Skeletal muscle tissue (tissue), 4 donors: ENCODE results near the gene AKTIP. TPM values are rescaled to one million over a fixed set of nuclear protein-coding genes. Genes with fewer than 3 reads are reported as not detected.

Experiments used
- H3K27ac ChIP-seq: one replicate; pipeline ENCODE4 v1.7.0; 2013; ENCODE audit warnings: mild to moderate bottlenecking, low read depth, low read length, inconsistent platforms
- H3K27me3 ChIP-seq, 3 donors: one replicate each; pipeline ENCODE4 v1.7.0; 2013; ENCODE audit warnings: low read length in 3 of 3; ENCODE audit not compliant: control insufficient read depth in 3 of 3, insufficient read depth in 3 of 3
- H3K36me3 ChIP-seq, 3 donors: one replicate each; pipeline ENCODE4 v1.7.0; 2013; ENCODE audit warnings: low read length in 3 of 3; ENCODE audit not compliant: control insufficient read depth in 3 of 3, insufficient read depth in 3 of 3
- H3K4me1 ChIP-seq, 3 donors: one replicate each; pipeline ENCODE4 v1.7.0; 2013; ENCODE audit warnings: low read length in 3 of 3, mild to moderate bottlenecking in 3 of 3; ENCODE audit not compliant: control insufficient read depth in 3 of 3, insufficient read depth in 3 of 3
- H3K4me3 ChIP-seq, 3 donors: one replicate each; pipeline ENCODE4 v1.7.0; 2013; ENCODE audit warnings: low read length in 3 of 3
- H3K9ac ChIP-seq, 3 donors: one replicate each; pipeline ENCODE4 v1.7.0; 2013; ENCODE audit warnings: low read length in 3 of 3, mild to moderate bottlenecking in 3 of 3, moderate library complexity in 2 of 3, low read depth in 1 of 3
- H3K9me3 ChIP-seq, 3 donors: one replicate each; pipeline ENCODE4 v1.7.0; 2013; ENCODE audit warnings: low read length in 3 of 3; ENCODE audit not compliant: control insufficient read depth in 3 of 3
- total RNA-seq: library from RNA; depleted of rRNA; stranded (reverse); fragments of >200 nt; gene quantifications from one replicate; pipeline ENCODE4 v1.2.3, GENCODE V29; 2014
- donor health status: Osteomylitis.

Gene AKTIP
- total RNA-seq, 1 donor from 2014 or later: 38.6 TPM

DNA sequence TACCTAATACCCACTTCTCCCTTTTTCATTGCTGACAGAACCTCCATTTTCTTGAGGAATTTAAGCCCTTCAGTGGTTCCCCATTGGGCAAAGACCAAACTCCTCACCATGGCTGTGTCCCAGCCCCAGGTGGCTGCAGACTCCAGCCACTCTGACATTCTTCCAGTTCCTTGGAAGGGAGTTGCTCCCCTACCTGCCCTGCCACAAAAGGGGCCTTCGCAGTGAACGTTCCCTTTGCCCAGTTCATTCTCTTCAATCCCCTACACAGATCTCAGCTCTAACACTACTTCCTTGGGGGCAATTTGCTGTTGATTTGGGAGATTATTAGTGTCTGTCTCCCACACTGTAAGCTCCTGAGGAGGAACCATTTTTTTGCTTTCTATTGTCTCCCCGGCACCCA, 3.2 kb upstream of the AKTIP start:
- H3K4me1 ChIP-seq: peaks cover 30 to 38% (median 37%) of the 10 kb centered on the region in 3 donors

DNA sequence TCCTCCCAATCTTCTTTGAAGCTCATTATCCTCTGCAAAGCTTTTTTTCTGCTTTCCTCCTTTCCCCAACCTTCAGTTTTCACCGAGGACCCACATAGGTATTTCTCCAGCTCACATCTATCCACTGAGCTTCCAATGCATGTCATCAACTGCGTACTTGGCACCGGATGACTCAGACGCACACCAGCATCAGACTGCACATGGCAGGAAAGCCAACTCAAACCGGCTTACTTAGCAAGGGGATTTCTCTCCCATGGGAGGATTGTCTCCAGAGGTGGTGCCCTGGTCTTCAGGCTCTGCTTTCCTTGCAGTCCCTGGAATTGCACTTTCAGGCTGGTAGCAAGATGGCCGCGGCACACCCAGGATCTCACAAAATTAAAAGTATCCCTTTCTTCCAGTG, 1.7 kb upstream of the AKTIP start:
- H3K27ac ChIP-seq: peak overlapping the region; percentile 94
- H3K27me3 ChIP-seq: no peaks in the 10 kb centered on the region
- H3K36me3 ChIP-seq: no peaks in the 10 kb centered on the region
- peak overlapping the region; percentile 77 to 89 (median 81) for H3K4me3 ChIP-seq
- peaks cover 29 to 36% (median 33%) of the 10 kb centered on the region in 3 donors for H3K4me1 ChIP-seq
- H3K9me3 ChIP-seq: no peaks in the 10 kb centered on the region
- H3K9ac ChIP-seq: peak overlapping the region; percentile 81 to 90 (median 88)

More for the DNA sequence above, 3.2 kb upstream of the AKTIP start:
- H3K9ac ChIP-seq: no peak overlapping the region
- H3K36me3 ChIP-seq: no peaks in the 10 kb centered on the region
- no peak overlapping the region for H3K27ac ChIP-seq
- no peaks in the 10 kb centered on the region for H3K27me3 ChIP-seq
- H3K9me3 ChIP-seq: no peaks in the 10 kb centered on the region
- H3K4me3 ChIP-seq: no peak overlapping the region

DNA sequence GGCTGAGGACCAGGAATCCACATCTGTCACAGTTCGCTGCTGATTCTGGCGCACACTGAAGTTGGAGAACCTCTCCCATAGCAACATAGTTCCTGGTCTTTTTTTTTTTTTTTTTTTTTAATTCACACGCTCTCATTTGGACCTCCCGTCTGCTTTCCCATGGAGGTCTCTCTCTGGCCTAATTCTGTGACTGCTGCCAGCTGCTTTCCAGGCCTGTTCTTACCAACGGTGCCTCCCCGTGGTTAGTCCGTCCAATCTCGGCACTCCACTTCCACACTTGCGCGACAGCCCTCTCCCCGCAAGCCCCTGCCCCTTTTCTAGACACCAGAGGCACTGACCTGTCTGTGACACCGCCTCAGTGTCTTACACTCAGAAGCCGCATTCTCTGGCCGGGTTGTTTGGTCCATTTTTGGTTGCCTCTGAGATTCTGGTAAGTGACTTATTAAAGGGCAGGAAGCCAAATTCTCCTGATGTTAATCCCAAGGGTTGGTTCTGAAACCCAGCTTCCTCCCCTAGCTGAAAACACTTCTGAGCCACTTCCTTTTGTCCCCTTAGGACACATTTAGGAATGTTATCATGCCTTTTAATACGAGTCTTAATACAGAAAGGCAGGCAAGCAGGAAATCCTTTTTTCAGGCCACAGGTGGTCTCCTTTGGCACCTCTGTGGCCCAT, 1.1 kb upstream of the AKTIP start:
- peaks cover 29 to 35% (median 33%) of the 10 kb centered on the region in 3 donors for H3K4me1 ChIP-seq
- H3K27me3 ChIP-seq: no peaks in the 10 kb centered on the region
- peak overlapping the region; percentile 81 to 90 (median 88) for H3K9ac ChIP-seq
- H3K4me3 ChIP-seq: peak overlapping the region; percentile 77 to 89 (median 81)
- peak overlapping the region; percentile 94 for H3K27ac ChIP-seq
- no peaks in the 10 kb centered on the region for H3K9me3 ChIP-seq
- H3K36me3 ChIP-seq: peaks cover 0 to 2% (median 0%) of the 10 kb centered on the region in 3 donors

GRCh38 chr16:53503270-53503923, 388 bp upstream of the AKTIP start:
- Histone ChIP-seq H3K9ac (peak overlapping the region; percentile 81 to 90 (median 88)), H3K27ac (peak overlapping the region; percentile 94), H3K36me3 (peaks cover 0 to 9% (median 4%) of the 10 kb centered on the region in 3 donors), H3K27me3 (no peaks in the 10 kb centered on the region), H3K4me1 (peaks cover 29 to 35% (median 33%) of the 10 kb centered on the region in 3 donors), H3K4me3 (peak overlapping the region; percentile 77 to 89 (median 81)), H3K9me3 (no peaks in the 10 kb centered on the region)

- Histone ChIP-seq H3K4me1 (peaks cover 29 to 35% (median 33%) of the 10 kb centered on the region in 3 donors), H3K36me3 (peaks cover 13 to 20% (median 16%) of the 10 kb centered on the region in 3 donors), H3K9me3 (no peaks in the 10 kb centered on the region), H3K4me3 (peak overlapping the region; percentile 70 to 75 (median 74)), H3K9ac (peak overlapping the region; percentile 83 to 88 (median 86)), H3K27ac (peak overlapping the region; percentile 76), H3K27me3 (no peaks in the 10 kb centered on the region)
Measured at GRCh38 chr16:53501216-53501859, 1.7 kb downstream of the AKTIP start.

DNA sequence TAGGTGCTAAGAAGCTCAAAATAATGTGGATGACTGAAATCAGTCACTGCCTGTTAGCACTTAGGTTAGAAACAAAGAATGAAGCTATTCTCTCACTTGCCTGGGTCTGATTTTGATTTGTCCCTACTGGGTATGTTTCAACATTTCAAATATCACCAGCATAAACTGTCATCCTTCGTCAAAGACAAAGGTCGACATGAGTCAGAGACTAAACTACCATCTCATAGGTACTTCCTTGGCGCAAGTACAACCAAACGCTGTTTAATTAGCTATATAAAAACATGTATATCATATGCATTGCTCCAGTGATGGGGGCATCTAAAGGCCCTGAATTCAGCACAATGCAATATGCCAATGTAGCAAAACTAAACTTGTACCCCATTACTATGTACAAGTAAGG, 4.0 kb downstream of the AKTIP start:
- Histone ChIP-seq H3K36me3 (peaks cover 30 to 43% (median 38%) of the 10 kb centered on the region in 3 donors), H3K27ac (no peak overlapping the region), H3K4me3 (no peak overlapping the region), H3K27me3 (no peaks in the 10 kb centered on the region), H3K9ac (no peak overlapping the region), H3K9me3 (no peaks in the 10 kb centered on the region), H3K4me1 (peaks cover 17 to 21% (median 20%) of the 10 kb centered on the region in 3 donors)

- Histone ChIP-seq H3K4me3 (no peak overlapping the region), H3K27ac (no peak overlapping the region), H3K36me3 (peaks cover 41 to 65% (median 62%) of the 10 kb centered on the region in 3 donors), H3K27me3 (no peaks in the 10 kb centered on the region), H3K4me1 (peaks cover 2 to 7% (median 4%) of the 10 kb centered on the region in 3 donors), H3K9ac (no peak overlapping the region), H3K9me3 (no peaks in the 10 kb centered on the region)
Measured at GRCh38 chr16:53495325-53495724, 7.7 kb downstream of the AKTIP start.

GRCh38 chr16:53494636-53495035, 8.4 kb downstream of the AKTIP start:
- H3K9ac ChIP-seq: no peak overlapping the region
- no peak overlapping the region for H3K4me3 ChIP-seq
- peaks cover 4 to 9% (median 5%) of the 10 kb centered on the region in 3 donors for H3K4me1 ChIP-seq
- H3K36me3 ChIP-seq: peaks cover 41 to 67% (median 62%) of the 10 kb centered on the region in 3 donors
- no peaks in the 10 kb centered on the region for H3K27me3 ChIP-seq
- no peaks in the 10 kb centered on the region for H3K9me3 ChIP-seq
- no peak overlapping the region for H3K27ac ChIP-seq

DNA sequence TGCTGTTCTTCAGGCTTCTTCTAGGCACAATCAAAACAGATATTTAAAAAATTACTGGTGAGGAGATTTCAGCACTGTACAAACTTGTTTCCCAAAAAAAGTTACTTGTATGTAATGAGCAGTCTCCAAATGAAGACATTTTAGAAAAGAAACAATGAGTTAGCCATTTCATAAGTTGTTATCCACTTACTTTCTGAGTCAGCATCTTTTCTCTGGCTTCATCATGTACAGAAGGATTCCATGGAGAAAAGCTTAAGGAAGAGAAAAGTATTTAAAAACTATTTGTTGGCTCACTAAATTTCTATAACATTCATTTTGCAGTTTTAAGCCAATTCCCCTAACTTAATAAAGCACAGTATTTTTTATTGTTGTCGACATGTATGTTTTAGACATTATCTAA, 10.5 kb downstream of the AKTIP start:
- no peaks in the 10 kb centered on the region for H3K27me3 ChIP-seq
- no peaks in the 10 kb centered on the region for H3K9me3 ChIP-seq
- peak overlapping the region in 1 of 3 donors; percentile 34 for H3K9ac ChIP-seq
- no peak overlapping the region for H3K27ac ChIP-seq
- peaks cover 37 to 66% (median 63%) of the 10 kb centered on the region in 3 donors for H3K36me3 ChIP-seq
- peaks cover 6 to 14% (median 9%) of the 10 kb centered on the region in 3 donors for H3K4me1 ChIP-seq
- no peak overlapping the region for H3K4me3 ChIP-seq
